Motor neuron (in vitro differentiated cells): ENCODE measurements around the gene HBEGF. TPM values are rescaled to one million over a fixed set of nuclear protein-coding genes. Genes with fewer than 3 reads are reported as not detected.

Source experiments
- ATAC-seq, 8 experiments: fragments of 200-7000 bp; cut with Tn5 transposase; replicated peaks in 6 of 8; 2 replicates each; pipeline ENCODE4 v1.8.0; 2021; ENCODE audit warnings: mild to moderate bottlenecking in 8 of 8, moderate library complexity in 8 of 8
- H3K27ac ChIP-seq, 2 donors: fragments of 250-450 bp; sonication (Bioruptor Pico); 2 replicates each; pipeline ENCODE4 v1.9.0; 2021; ENCODE audit warnings: antibody characterized with exemption in 2 of 2, mild to moderate bottlenecking in 2 of 2, moderate library complexity in 1 of 2
- H3K4me1 ChIP-seq, 2 donors: fragments of 250-450 bp; sonication (Bioruptor Pico); replicated peaks in 1 of 2; 2 replicates each; pipeline ENCODE4 v1.6.1; 2021; ENCODE audit warnings: antibody characterized with exemption in 2 of 2, mild to moderate bottlenecking in 2 of 2, moderate library complexity in 1 of 2
- H3K4me3 ChIP-seq, 5 donors: fragments of 250-450 bp; sonication (Bioruptor Pico); 2 replicates each; pipeline ENCODE4 v1.9.0; 2021; ENCODE audit warnings: antibody characterized with exemption in 5 of 5, mild to moderate bottlenecking in 5 of 5, moderate library complexity in 4 of 5
- WGBS, 10 experiments: fragments of 450-650 bp; shearing (Covaris generic); methylation state at CpG; one replicate each; pipeline ENCODE4 v1.0.0; 2022; 5-methylcytosine and 5-hydroxymethylcytosine counted together
- in situ Hi-C, 9 experiments: fragments of 400-800 bp; cut with MboI; loops; one replicate each; pipeline ENCODE4 v1.15.0; 2021; ENCODE audit warnings: low sequenced_read_pairs in 9 of 9, low pct_unique_long_range_greater_than_20kb in 2 of 9; ENCODE audit not compliant: unreplicated experiment in 9 of 9
- total RNA-seq, 8 experiments: library from RNA; unstranded; fragments of 300-600 nt; gene quantifications; 2 replicates each; pipeline versions ENCODE4 v1.2.3 to v1.2.4, GENCODE V29; 2022

HBEGF gene
- 10 to 100 TPM in 1 of 8 experiments, 1 to 10 TPM in 5, under 1 TPM in 2; 0.54 to 36.0 (median 1.9) TPM for total RNA-seq

- Histone ChIP-seq H3K4me3 (peak within 1 kb of the TSS; percentile 37 to 54 (median 44)), H3K27ac (no peak within 1 kb of the TSS), H3K4me1 (peaks cover 0 to 6% of the 10 kb centered on the region in 2 donors)
- WGBS, 10 experiments: 17 to 49% (median 31%) methylated on average over 3 to 5 of the region's 72 CpGs; no CpG with 5 or more reads in 6 of the 10 experiments
- in situ Hi-C loops: no loop called here
- ATAC-seq: peak; percentile 81 to 91 (median 86)
Measured at GRCh38 chr5:140346348-140347221, at the start of gene HBEGF. Gene HBEGF (minus strand): TSS chr5:140346603. CDS start chr5:140346328, 275 bp downstream.

- in situ Hi-C loops: loop anchor here in 1 of 9 experiments (25.0 kb wide), 1 partner anchor 244 kb away; the partner anchor contains the start of genes CD14, IK, NDUFA2 and TMCO6
- Histone ChIP-seq H3K4me3 (no peak overlapping the region), H3K27ac (no peak overlapping the region), H3K4me1 (no peaks in the 10 kb centered on the region)
- no peak for ATAC-seq
- 86 to 100% (median 100%) methylated on average over 1 of the region's 2 CpGs; no CpG with 5 or more reads in 7 of the 10 experiments for WGBS, 10 experiments
Measured at GRCh38 chr5:140393738-140394137, 47.3 kb upstream of the HBEGF start.

GRCh38 chr5:140391732-140392131 is 45.3 kb upstream of the HBEGF start:
- no peaks in the 10 kb centered on the region for H3K4me1 ChIP-seq
- no peak overlapping the region for H3K27ac ChIP-seq
- peak in 2 of 8 experiments; percentile 31 to 33 for ATAC-seq
- 67 to 100% (median 86%) methylated on average over 1 of the region's 1 CpG; no CpG with 5 or more reads in 5 of the 10 experiments for WGBS, 10 experiments
- in situ Hi-C loops: loop anchor here in 1 of 9 experiments (25.0 kb wide), 1 partner anchor 246 kb away; the partner anchor contains the start of genes CD14, IK, NDUFA2 and TMCO6
- no peak overlapping the region for H3K4me3 ChIP-seq

GRCh38 chr5:140391312-140391711 is 44.9 kb upstream of the HBEGF start:
- peak in 3 of 8 experiments; percentile 78 to 96 (median 95) for ATAC-seq
- 0 to 80% (median 17%) methylated on average over 1 of the region's 1 CpG; no CpG with 5 or more reads in 5 of the 10 experiments for WGBS, 10 experiments
- no peaks in the 10 kb centered on the region for H3K4me1 ChIP-seq
- H3K4me3 ChIP-seq: no peak overlapping the region
- no peak overlapping the region for H3K27ac ChIP-seq
- in situ Hi-C loops: loop anchor here in 1 of 9 experiments (25.0 kb wide), 1 partner anchor 246 kb away; the partner anchor contains the start of genes CD14, IK, NDUFA2 and TMCO6

- in situ Hi-C loops: loop anchor here in 1 of 9 experiments (25.0 kb wide), 1 partner anchor 249 kb away; the partner anchor contains the start of genes CD14, IK, NDUFA2 and TMCO6
- 38 to 100% (median 92%) methylated on average over 1 to 2 of the region's 2 CpGs; no CpG with 5 or more reads in 3 of the 10 experiments for WGBS, 10 experiments
- Histone ChIP-seq H3K27ac (no peak overlapping the region), H3K4me1 (no peaks in the 10 kb centered on the region), H3K4me3 (no peak overlapping the region)
- no peak for ATAC-seq
Measured at GRCh38 chr5:140388052-140388451, 41.6 kb upstream of the HBEGF start.

GRCh38 chr5:140383300-140383699 is 36.9 kb upstream of the HBEGF start:
- 80 to 100% (median 100%) methylated on average over 1 to 2 of the region's 2 CpGs; no CpG with 5 or more reads in 3 of the 10 experiments for WGBS, 10 experiments
- H3K27ac ChIP-seq: no peak overlapping the region
- no peak for ATAC-seq
- H3K4me1 ChIP-seq: no peaks in the 10 kb centered on the region
- in situ Hi-C loops: loop anchor here in 1 of 9 experiments (25.0 kb wide), 1 partner anchor 254 kb away; the partner anchor contains the start of genes CD14, IK, NDUFA2 and TMCO6
- H3K4me3 ChIP-seq: no peak overlapping the region

- H3K4me1 ChIP-seq: no peaks in the 10 kb centered on the region
- ATAC-seq: no peak
- in situ Hi-C loops: loop anchor here in 1 of 9 experiments (25.0 kb wide), 1 partner anchor 254 kb away; the partner anchor contains the start of genes CD14, IK, NDUFA2 and TMCO6
- no peak overlapping the region for H3K27ac ChIP-seq
- H3K4me3 ChIP-seq: no peak overlapping the region
Measured at GRCh38 chr5:140382866-140383265, 36.5 kb upstream of the HBEGF start.

GRCh38 chr5:140381972-140382371 is 35.6 kb upstream of the HBEGF start:
- Histone ChIP-seq H3K4me3 (no peak overlapping the region), H3K4me1 (no peaks in the 10 kb centered on the region), H3K27ac (no peak overlapping the region)
- no peak for ATAC-seq
- WGBS, 10 experiments: 60 to 100% (median 100%) methylated on average over 1 of the region's 1 CpG; no CpG with 5 or more reads in 5 of the 10 experiments
- in situ Hi-C loops: loop anchor here in 1 of 9 experiments (25.0 kb wide), 1 partner anchor 255 kb away; the partner anchor contains the start of genes CD14, IK, NDUFA2 and TMCO6

- WGBS, 10 experiments: 39 to 90% (median 74%) methylated on average over 2 to 4 of the region's 4 CpGs; no CpG with 5 or more reads in 5 of the 10 experiments
- in situ Hi-C loops: loop anchor here in 1 of 9 experiments (25.0 kb wide), 1 partner anchor 256 kb away; the partner anchor contains the start of genes CD14, IK, NDUFA2 and TMCO6
- Histone ChIP-seq H3K27ac (no peak overlapping the region), H3K4me3 (no peak overlapping the region), H3K4me1 (no peaks in the 10 kb centered on the region)
- ATAC-seq: no peak
Measured at GRCh38 chr5:140381351-140381750, 34.9 kb upstream of the HBEGF start.

GRCh38 chr5:140372971-140373487 is 26.6 kb upstream of the HBEGF start:
- 0 to 30% (median 10%) methylated on average over 1 to 2 of the region's 2 CpGs; no CpG with 5 or more reads in 4 of the 10 experiments for WGBS, 10 experiments
- Histone ChIP-seq H3K4me1 (peaks cover 0 to 2% of the 10 kb centered on the region in 2 donors), H3K27ac (no peak overlapping the region), H3K4me3 (no peak overlapping the region)
- in situ Hi-C loops: loop anchor here in 2 of 9 experiments (25.0 kb wide), 1 partner anchor 136 kb away; no protein-coding TSS in a partner anchor
- ATAC-seq: peak; percentile 56 to 99 (median 86)

- 60 to 100% (median 70%) methylated on average over 1 to 2 of the region's 3 CpGs; no CpG with 5 or more reads in 5 of the 10 experiments for WGBS, 10 experiments
- no peak for ATAC-seq
- Histone ChIP-seq H3K4me3 (no peak overlapping the region), H3K27ac (no peak overlapping the region), H3K4me1 (peaks cover 0 to 2% of the 10 kb centered on the region in 2 donors)
- in situ Hi-C loops: loop anchor here in 2 of 9 experiments (25.0 kb wide), 1 partner anchor 134 kb away; no protein-coding TSS in a partner anchor
Measured at GRCh38 chr5:140371356-140372151, 25.2 kb upstream of the HBEGF start.
